H54 (cell line): ENCODE data around the gene ITSN1.
A peak's percentile ranks its signal among the peaks of the same experiment; 100 is the strongest.

Experiments used
- DNase-seq: peaks from one replicate; pipeline ENCODE4 v3.0.0; 2011; ENCODE audit warnings: low spot score, mixed read lengths; ENCODE audit not compliant: insufficient read length
- FAIRE-seq: peaks from 3 replicates; lab custom pipeline; 2011; peaks lifted over from hg19 to GRCh38; lab: Jason Lieb, UNC
- POLR2A ChIP-seq: IDR thresholded peaks from 2 replicates; pipeline ENCODE4 v1.6.1; 2011; ENCODE audit warnings: low read depth, mild to moderate bottlenecking, low read length

ITSN1 gene

DNA sequence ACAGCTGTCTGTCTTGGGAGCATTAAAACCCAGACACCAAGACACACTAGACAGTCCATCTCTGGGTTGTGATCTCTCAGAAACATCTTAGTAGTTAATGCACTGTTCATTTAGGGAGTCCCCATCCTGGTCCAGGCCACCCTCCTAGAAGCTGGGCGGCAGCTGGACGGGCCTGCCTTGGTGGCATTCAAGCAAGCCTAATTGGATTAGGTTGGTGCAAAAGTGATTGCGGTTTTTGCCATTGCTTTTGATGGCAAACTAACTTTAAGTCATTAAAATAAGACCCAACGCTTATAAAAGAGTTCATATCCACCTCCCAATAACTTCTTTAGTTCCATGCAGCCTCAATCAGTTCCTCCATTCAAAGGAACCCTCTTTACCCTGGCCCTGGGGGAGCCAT, 251.6 kb downstream of the ITSN1 start:
- no peak for FAIRE-seq
- TF ChIP-seq POLR2A: no peak
- no peak for DNase-seq

DNA sequence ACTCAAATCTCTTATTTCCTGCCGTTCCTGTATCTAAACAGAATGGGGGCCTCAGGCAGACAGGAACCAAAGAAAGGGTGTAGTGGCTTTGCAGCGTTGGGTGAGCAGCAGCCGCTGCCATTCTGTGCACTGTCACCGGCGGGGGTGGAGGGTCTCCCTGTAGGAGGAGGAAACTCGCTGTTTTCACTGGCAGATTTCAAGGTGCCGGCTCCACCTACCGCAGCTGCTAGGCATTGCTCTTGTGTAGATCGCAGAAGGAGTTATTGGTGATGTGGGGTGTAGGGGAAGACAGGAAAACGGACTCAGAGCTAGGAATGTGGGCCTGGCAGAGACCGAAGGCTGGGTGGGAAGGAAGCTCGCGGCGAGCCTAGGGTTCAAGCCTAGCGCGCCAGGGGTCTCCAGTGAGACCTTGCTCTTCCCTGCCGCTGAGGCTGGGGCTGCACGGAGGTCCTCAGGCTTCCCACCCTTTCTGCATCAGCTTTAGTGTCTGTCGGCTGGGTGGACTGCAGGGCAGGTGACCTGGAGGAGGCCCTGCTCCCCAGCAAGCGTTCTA, 252.5 kb downstream of the ITSN1 start:
- DNase-seq (peak; percentile 87), FAIRE-seq (no peak)
- no peak for TF ChIP-seq POLR2A

DNA sequence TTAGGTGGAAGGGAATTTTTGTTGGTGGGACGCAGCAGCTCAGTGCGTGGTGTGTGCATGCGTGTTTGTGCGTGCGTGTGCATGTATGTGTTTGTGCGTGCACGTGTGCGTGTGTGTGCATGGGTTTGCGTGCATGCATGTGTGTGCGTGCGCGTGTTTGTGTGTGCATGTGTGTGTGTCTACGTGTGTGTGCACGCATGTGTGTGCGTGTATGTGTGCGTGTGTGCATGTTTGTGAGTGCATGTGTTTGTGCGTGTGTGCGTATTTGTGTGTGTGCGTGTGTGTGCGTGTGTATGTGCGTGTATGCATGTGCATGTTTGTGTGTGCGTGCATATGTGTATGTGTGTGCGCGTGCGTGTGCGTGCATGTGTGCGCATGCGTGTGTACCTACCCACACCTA, 253.1 kb downstream of the ITSN1 start:
- no peak for TF ChIP-seq POLR2A

DNA sequence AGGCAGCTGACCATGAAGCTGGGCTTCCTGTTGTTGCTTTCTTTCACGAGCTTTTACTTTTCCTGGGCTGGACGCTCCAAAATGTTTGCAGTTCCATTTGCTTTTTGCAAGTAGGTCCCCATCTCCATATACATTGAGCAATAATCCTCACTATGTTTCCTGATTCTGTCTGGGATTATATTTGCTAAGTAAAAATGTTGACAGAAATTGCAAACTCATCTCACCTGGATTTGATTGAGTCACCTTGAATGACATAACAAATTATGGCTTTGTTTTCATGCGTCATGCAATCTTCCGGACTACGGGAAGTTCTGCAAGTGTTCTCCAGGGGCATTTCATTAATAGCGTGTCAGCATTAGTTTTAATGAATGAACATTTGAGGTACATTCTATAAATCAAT, 254.4 kb downstream of the ITSN1 start:
- DNase-seq (no peak), FAIRE-seq (no peak)
- TF ChIP-seq POLR2A: no peak

More for the DNA sequence above, 253.1 kb downstream of the ITSN1 start:
- FAIRE-seq (no peak), DNase-seq (no peak)

DNA sequence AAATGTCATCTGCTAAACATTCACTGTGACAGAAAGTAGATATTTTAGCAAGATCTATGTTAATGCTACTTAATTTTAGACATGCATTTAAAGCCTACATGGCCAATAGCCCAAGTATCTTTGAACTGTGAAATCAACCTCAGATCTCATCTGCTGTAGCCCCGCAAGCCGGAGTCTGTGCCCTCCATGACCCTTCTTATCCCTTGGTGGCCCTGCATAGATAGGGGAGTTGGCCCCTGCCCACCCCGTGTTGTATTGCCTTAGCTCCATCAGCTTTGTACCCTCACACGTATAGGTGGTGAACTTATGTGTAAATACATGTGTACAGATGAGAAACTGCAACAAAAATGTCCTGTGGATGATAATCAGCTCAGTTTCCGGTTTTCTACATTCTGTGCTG, 254.8 kb downstream of the ITSN1 start:
- TF ChIP-seq POLR2A: no peak
- FAIRE-seq: no peak
- no peak for DNase-seq

DNA sequence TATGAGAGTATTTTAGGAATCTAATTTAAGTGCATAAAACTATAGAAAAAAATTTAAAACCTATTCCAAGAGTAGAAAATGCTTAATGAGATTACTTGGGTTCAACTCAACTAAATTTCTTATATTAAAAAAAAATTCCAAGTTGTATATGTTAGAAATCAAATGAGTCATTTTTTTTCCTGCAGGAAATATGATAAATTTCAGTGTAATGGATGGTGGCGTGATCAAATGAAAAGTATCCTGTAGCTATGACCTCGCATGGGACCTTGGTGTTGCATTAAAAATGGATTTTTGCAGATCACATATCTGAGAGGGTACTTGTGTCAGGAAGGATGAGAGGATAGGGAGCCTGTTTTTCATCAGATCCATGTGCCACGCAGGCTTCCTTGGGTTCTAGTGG, 255.4 kb downstream of the ITSN1 start:
- FAIRE-seq (no peak), DNase-seq (no peak)
- no peak for TF ChIP-seq POLR2A

DNA sequence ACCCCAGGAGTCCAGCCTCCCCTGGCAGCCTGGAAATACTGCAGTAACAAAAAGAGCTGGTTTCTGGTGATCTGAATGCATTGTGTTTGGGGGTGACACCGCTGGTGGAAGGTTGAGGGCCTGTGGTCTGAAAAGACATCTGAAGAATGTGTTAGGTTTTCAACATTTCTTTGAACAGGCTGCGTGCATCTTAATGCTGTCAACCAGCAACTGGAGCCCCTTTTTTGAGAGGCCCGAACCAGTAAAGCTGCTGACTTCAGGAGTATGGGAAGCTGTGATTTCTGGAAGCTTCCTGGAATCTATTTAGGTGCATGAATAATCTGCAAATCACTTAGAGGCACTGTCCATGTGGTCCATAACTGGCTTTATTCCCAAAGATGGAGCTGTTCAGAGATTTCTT, 256.3 kb downstream of the ITSN1 start:
- no peak for TF ChIP-seq POLR2A
- DNase-seq: no peak
- no peak for FAIRE-seq

DNA sequence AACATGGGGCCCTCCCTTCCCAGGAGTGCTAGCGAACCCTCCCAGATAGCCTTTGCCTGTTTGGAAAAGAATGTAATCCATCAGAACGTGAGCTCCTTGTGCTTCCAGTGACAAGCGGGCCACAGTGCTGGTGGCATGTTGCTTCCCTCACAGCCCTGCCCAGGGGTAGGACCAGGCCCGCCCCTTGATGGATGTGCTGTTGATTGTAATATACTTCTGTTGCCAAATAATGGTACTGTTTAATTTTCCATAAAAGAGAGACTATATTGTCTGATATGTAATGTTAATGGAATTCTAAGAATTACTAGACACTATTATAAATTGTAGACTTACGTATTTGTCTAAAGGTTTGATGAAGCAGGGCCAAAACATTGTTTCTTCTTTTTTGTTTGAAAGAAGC, 256.9 kb downstream of the ITSN1 start:
- FAIRE-seq: no peak
- TF ChIP-seq POLR2A: no peak
- DNase-seq: no peak

DNA sequence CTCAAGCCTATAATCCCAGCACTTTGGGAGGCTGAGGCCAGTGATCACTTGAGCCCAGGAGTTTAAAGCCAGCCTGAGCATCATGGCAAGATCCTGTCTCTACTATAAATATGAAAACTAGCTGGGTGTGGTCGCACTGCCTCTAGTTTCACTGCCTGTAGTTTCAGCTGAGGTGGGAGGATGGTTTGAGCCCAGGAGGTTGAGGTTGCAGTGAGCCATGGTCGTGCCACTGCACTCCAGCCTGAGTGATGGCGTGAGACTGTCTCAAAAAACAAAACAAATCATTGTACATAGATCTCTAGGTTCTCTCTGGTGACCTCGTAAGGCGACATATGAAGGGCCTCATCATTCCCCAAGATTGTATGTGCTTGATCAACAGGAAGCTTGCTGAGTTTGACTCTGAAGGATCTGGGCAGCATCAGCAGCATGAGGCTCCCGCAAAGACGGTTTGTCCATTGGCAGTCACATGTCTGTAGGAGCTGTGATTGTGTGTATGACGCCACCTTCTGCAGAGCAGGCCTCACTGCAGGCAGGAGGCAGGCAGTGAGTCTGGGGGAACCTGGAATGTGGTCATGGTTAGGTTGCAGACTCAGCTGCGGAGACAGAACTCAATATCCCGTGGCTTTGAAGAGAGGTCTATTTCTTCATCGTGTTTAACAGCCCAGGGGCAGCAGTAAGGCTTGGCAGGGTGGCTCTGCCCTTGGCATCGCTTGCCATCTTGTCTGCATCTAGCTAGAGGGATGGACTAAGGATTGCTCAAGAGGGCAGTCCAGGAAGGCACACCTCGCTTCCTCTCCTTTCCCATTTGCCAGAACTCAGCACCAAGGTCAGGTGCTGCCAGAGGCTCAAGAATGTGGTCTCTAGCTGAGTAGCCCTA, 259.3 kb downstream of the ITSN1 start:
- DNase-seq (peak; percentile 66), FAIRE-seq (no peak)
- no peak for TF ChIP-seq POLR2A

DNA sequence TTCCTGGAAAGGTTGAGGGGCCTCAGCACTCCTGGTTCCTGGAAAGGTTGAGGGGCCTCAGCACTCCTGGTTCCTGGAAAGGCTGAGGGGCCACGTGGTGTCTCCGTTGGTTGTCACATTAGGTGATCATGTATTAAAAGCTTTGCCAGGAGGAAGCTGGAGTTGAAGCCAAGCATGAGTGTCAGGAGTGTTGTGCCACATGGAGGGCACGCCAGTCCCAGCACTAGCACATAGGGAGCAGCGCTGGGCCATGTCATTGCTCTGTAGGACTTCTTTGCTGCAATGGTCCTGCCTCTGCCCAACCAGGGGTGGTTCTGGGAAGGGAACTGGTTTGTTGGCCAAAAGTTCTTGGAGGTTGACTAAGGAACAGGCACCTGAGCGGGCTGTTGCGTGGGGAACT, 260.0 kb downstream of the ITSN1 start:
- no peak for FAIRE-seq
- DNase-seq: no peak
- no peak for TF ChIP-seq POLR2A

DNA sequence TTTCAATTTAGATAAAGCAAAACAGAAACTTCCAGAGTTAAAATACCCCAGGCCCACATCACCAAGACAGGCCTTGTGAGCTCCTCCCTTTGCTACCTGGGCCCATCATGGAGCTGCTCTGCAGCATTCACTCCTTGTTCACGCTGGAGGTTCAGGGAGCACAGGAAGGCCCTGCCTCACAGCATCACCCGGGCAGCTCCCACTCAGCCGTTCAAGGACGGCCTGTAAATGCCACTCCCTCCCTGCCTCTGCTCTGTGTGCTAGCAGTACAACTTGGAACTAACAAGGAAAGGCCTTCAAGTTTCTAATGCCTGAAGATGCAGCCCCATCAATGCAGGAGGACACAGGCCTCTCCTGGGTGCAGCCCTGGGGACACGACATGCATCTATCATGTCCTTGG, 261.7 kb downstream of the ITSN1 start:
- no peak for FAIRE-seq
- TF ChIP-seq POLR2A: no peak
- DNase-seq: no peak

DNA sequence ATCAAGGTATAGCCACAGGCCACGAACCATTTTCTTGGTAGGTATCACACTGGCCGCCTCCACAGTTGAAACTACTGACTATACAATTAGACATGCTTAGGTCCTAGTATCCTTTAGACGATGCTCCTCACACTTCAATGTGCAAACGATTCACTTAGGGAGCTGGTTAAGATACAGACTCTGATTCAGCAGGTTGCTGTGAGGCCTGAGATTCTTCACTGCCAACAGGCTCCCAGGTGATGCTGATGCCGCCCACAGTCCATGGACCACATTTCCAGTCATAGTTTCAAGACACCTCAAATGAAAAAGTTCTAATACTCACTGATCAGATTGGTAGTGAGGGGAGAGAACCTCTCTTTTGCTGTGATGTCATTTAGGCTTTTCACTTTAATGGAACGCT, 266.5 kb downstream of the ITSN1 start:
- FAIRE-seq: no peak
- DNase-seq: no peak
- TF ChIP-seq POLR2A: no peak

DNA sequence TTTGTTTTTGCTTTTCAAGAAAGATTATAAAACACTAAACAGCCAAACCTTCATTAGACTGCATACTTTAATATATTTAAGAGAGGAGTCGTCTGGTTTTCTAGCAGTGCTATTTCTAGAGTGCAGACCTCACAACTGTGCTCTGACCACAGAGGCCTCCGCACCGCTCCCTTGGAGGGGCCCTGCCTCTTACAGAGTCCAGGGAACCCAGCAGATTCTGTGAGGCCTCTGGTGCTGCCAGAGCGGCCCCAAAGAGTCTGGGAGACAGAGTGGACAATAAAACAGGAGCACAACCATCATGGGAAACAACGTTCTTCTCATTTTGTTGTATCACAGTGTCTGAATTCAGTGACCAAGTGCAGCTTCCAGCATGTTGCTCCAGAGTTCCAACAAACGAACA, 267.5 kb downstream of the ITSN1 start:
- DNase-seq (no peak), FAIRE-seq (no peak)
- TF ChIP-seq POLR2A: no peak

DNA sequence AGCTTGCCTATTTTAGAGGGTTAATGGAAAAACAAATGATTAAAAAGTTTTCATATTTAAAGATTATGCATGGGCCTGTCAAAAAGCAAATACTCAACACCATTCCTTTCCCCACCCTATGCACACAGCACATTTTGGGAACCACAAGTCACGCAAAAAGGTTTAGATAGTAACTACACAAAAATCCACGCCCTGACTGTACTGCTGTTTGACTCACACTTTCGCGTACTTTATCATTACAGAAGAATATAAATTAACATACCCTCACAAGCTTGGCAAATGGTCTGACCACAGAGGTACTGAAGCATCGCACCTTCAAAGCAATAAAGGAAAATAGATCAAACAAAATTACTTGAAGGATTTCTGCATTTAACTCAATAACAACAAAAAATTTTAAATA, 271.9 kb downstream of the ITSN1 start:
- DNase-seq: no peak
- FAIRE-seq: no peak
- no peak for TF ChIP-seq POLR2A
